Glutamatergic neuron (in vitro differentiated cells): ENCODE data around the gene ICAM3. TPM values are rescaled to one million over a fixed set of nuclear protein-coding genes. Genes with fewer than 3 reads are reported as not detected.
"Not testable (repeated sequence)": the region's sequence is repeated elsewhere in the genome, so short reads cannot be mapped to it uniquely, and the experiment has no call there.

ENCODE experiments used
- DNase-seq: peaks from one replicate; pipeline ENCODE4 v3.0.0; 2022
- H3K27ac Mint-ChIP-seq: one replicate; pipeline ENCODE4 v1.8.0; 2020; ENCODE audit warnings: mild to moderate bottlenecking, mixed read lengths, inconsistent platforms; ENCODE audit not compliant: unreplicated experiment
- H3K27me3 Mint-ChIP-seq: one replicate; pipeline ENCODE4 v1.8.0; 2020; ENCODE audit warnings: mild to moderate bottlenecking, moderate library complexity, mixed read lengths, inconsistent platforms; ENCODE audit not compliant: unreplicated experiment
- H3K36me3 Mint-ChIP-seq: one replicate; pipeline ENCODE4 v1.8.0; 2020; ENCODE audit warnings: mild to moderate bottlenecking, mixed read lengths, inconsistent platforms; ENCODE audit not compliant: unreplicated experiment
- H3K4me1 Mint-ChIP-seq: one replicate; pipeline ENCODE4 v1.8.0; 2020; ENCODE audit warnings: mild to moderate bottlenecking, low read depth, mixed read lengths, inconsistent platforms; ENCODE audit not compliant: unreplicated experiment
- H3K4me3 Mint-ChIP-seq: one replicate; pipeline ENCODE4 v1.8.0; 2020; ENCODE audit warnings: mild to moderate bottlenecking, mixed read lengths, inconsistent platforms; ENCODE audit not compliant: unreplicated experiment
- H3K9me3 Mint-ChIP-seq: one replicate; pipeline ENCODE4 v1.8.0; 2020; ENCODE audit warnings: mild to moderate bottlenecking, moderate library complexity, mixed read lengths, inconsistent platforms; ENCODE audit not compliant: unreplicated experiment
- total RNA-seq: library from RNA; stranded (reverse); fragmentation: NEBNext Ultra II Directional; extraction: Animal tissue kit (Norgen Biotek cat#: 25700); gene quantifications from one replicate; pipeline ENCODE4 v1.2.1, GENCODE V29; 2021; ENCODE audit not compliant: unreplicated experiment
- TF ChIP-seq, protein P1 (sequence below): fragments of 200-600 bp; sonication (generic); IDR thresholded peaks from one replicate; pipeline ENCODE4 v1.5.0; 2021; ENCODE audit not compliant: partially characterized antibody, unreplicated experiment

The ICAM3 gene
- total RNA-seq, 1 donor from 2014 or later = 2.0 TPM

DNA sequence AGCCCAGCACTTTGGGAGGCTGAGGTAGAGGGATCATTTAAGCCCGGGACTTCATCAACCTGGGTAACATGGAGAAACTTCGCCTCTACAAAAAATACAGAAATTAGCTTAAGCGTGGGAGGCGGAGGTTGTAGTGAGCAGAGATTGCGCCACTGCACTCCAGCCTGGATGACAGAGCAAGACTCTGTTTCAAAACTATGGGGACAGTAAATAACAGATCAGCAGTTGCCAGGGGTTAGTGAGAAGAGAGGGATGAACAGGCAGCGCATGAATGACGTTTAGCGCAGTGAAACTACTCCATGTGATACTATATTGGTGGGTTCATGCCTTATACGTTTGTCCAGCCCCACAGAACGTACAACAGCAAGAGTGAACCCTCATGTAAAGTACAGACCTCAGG is 7.1 kb upstream of the ICAM3 start:
- Mint-ChIP-seq H3K9me3 (peaks cover 5% of the 10 kb centered on the region), H3K36me3 (no peaks in the 10 kb centered on the region), H3K27ac (no peak overlapping the region), H3K27me3 (peaks cover 2% of the 10 kb centered on the region), H3K4me1 (no peaks in the 10 kb centered on the region), H3K4me3 (no peak overlapping the region)
- TF ChIP-seq, protein P1, sequence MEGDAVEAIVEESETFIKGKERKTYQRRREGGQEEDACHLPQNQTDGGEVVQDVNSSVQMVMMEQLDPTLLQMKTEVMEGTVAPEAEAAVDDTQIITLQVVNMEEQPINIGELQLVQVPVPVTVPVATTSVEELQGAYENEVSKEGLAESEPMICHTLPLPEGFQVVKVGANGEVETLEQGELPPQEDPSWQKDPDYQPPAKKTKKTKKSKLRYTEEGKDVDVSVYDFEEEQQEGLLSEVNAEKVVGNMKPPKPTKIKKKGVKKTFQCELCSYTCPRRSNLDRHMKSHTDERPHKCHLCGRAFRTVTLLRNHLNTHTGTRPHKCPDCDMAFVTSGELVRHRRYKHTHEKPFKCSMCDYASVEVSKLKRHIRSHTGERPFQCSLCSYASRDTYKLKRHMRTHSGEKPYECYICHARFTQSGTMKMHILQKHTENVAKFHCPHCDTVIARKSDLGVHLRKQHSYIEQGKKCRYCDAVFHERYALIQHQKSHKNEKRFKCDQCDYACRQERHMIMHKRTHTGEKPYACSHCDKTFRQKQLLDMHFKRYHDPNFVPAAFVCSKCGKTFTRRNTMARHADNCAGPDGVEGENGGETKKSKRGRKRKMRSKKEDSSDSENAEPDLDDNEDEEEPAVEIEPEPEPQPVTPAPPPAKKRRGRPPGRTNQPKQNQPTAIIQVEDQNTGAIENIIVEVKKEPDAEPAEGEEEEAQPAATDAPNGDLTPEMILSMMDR = no peak
- no peak for DNase-seq

DNA sequence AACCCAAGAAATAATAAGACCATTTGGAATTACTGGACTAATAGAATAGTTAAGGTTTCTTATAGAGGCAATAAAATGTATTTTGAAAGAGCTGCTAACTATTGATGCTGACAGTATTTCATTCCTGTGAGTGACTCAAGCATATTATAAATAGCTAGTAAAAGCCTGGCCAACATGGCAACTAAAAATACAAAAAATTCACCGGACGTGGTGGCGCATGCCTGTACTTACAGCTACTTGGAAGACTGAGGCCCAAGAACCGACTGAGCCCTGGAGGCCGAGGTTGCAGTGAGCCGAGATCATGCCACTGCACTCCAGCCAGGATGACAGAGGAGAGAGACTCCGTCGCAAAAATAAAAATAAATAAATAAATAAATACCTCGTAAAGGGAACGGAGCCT is 5.4 kb upstream of the ICAM3 start:
- peaks cover 2% of the 10 kb centered on the region for H3K27me3 Mint-ChIP-seq
- no peak for DNase-seq
- no peaks in the 10 kb centered on the region for H3K4me1 Mint-ChIP-seq
- H3K27ac Mint-ChIP-seq = no peak overlapping the region
- H3K4me3 Mint-ChIP-seq = no peak overlapping the region
- peaks cover 5% of the 10 kb centered on the region for H3K9me3 Mint-ChIP-seq
- TF ChIP-seq, protein P1 = no peak
- no peaks in the 10 kb centered on the region for H3K36me3 Mint-ChIP-seq

DNA sequence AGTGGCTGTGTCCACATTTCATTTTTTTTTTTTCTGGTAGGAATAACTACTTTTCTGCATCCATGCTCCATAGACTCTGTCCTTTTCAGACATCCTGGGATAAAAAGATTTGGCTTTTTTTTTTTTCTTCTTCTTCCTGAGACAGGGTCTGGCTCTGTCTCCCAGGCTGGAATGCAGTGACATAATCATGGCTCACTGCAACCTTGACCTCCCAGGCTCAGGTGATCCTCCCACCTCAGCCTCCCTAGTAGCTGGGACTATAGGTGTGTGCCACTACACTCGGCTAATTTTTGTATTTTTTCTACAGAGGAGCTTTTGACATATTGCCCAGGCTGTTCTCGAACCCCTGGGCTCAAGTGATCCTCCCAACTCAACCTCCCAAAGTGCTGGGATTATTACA is 4.1 kb upstream of the ICAM3 start:
- no peak overlapping the region for H3K4me3 Mint-ChIP-seq
- DNase-seq = no peak
- H3K27me3 Mint-ChIP-seq = peaks cover 4% of the 10 kb centered on the region
- no peaks in the 10 kb centered on the region for H3K4me1 Mint-ChIP-seq
- H3K9me3 Mint-ChIP-seq = peaks cover 5% of the 10 kb centered on the region
- H3K27ac Mint-ChIP-seq = no peak overlapping the region
- TF ChIP-seq, protein P1 = no peak
- no peaks in the 10 kb centered on the region for H3K36me3 Mint-ChIP-seq

DNA sequence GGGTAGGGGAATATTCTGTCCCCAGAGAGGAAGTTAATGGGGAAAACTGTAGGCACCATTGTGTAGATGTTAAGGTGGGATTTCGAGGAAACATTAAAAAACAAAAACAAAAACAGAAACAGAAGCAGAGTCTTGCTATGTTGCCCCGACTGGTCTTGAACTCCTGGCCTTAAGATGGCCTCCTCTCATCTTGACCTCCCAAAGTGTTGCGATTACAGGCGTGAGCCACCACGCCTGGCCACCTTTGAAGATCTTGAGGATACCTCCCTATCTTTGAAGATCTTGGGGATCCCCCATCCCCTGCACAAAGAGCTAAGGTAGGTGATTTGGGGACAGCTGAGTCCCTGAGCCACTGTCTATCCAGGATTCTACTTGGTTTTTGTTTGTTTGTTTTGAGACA is 553 bp upstream of the ICAM3 start:
- no peak overlapping the region for H3K4me3 Mint-ChIP-seq
- peaks cover 7% of the 10 kb centered on the region for H3K9me3 Mint-ChIP-seq
- H3K36me3 Mint-ChIP-seq = no peaks in the 10 kb centered on the region
- H3K27ac Mint-ChIP-seq = no peak overlapping the region
- H3K27me3 Mint-ChIP-seq = peaks cover 4% of the 10 kb centered on the region
- no peaks in the 10 kb centered on the region for H3K4me1 Mint-ChIP-seq
- TF ChIP-seq, protein P1 = no peak
- no peak for DNase-seq

DNA sequence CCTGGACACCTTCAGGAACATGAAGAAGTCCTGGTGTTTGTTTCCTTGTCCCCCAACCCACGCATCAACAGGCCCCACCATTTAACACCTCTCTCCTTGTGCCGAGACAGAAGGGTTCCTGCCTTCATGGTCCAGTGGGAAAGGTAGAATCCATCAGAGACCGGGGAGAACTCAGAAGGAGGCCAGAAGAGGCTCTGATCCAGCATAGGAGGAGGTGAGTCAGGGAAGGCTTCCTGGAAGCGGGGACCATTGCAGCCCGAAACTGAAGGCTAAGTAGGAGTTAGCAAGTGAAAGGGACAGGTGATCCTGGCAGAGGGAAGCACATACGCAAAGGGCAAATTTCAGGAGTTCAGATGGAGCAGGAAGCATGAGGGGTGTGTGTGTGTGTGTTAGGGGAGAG is 484 bp downstream of the ICAM3 start:
- DNase-seq = no peak
- Mint-ChIP-seq H3K36me3 (no peaks in the 10 kb centered on the region), H3K27me3 (peaks cover 7% of the 10 kb centered on the region), H3K4me1 (peaks cover 1% of the 10 kb centered on the region), H3K9me3 (peaks cover 9% of the 10 kb centered on the region), H3K27ac (no peak overlapping the region), H3K4me3 (no peak overlapping the region)
- TF ChIP-seq, protein P1 = no peak

DNA sequence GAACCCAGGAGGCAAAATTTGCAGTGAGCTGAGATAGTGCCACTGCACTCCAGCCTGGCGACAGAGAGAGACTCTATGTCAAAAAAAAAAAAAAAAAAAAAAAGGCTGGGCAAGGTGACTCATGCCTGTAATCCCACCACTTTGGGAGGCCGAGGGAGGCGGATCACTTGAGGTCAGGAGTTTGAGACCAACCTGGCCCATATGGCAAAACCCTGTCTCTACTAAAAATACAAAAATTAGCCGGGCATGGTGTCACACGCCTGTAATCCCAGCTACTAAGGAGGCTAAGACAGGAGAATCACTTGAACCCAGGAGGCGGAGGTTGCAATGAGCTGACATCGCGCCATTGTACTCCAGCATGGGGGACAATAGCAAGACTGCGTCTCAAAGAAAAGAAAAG is 2.7 kb downstream of the ICAM3 start:
- H3K27ac Mint-ChIP-seq, H3K36me3 Mint-ChIP-seq, H3K27me3 Mint-ChIP-seq, H3K4me3 Mint-ChIP-seq, DNase-seq, H3K4me1 Mint-ChIP-seq, H3K9me3 Mint-ChIP-seq: not testable (repeated sequence)
